Liver (tissue), 9 donors: Measurements from ENCODE around the gene C16orf89. TPM values are rescaled to one million over a fixed set of nuclear protein-coding genes. Genes with fewer than 3 reads are reported as not detected.

Source experiments
- DNase-seq: peaks from one replicate; pipeline ENCODE4 v3.0.0-alpha.2; 2017; ENCODE audit warnings: low spot score
- H3K27ac ChIP-seq, 2 donors: one replicate each; pipeline ENCODE4 v1.7.0; 2013; ENCODE audit warnings: inconsistent platforms in 2 of 2, low read length in 2 of 2, control low read depth in 1 of 2, low read depth in 1 of 2, mild to moderate bottlenecking in 1 of 2
- H3K27me3 ChIP-seq, 4 donors: one replicate each; pipeline versions ENCODE4 v1.6.1 to v1.7.0; 2013; ENCODE audit warnings: low read length in 3 of 4, inconsistent platforms in 1 of 4, mild to moderate bottlenecking in 1 of 4, moderate library complexity in 1 of 4; ENCODE audit not compliant: control insufficient read depth in 4 of 4, insufficient read depth in 4 of 4
- H3K36me3 ChIP-seq, 4 donors: one replicate each; pipeline versions ENCODE4 v1.6.1 to v1.7.0; 2013; ENCODE audit warnings: low read length in 3 of 4, mild to moderate bottlenecking in 3 of 4, low read depth in 1 of 4, moderate library complexity in 1 of 4; ENCODE audit not compliant: control insufficient read depth in 4 of 4, insufficient read depth in 3 of 4
- H3K4me1 ChIP-seq, 4 donors: one replicate each; pipeline versions ENCODE4 v1.6.1 to v1.7.0; 2013; ENCODE audit warnings: low read length in 3 of 4, mild to moderate bottlenecking in 3 of 4, moderate library complexity in 1 of 4; ENCODE audit not compliant: control insufficient read depth in 4 of 4, insufficient read depth in 4 of 4
- H3K4me3 ChIP-seq, 3 donors: one replicate each; pipeline versions ENCODE4 v1.6.1 to v1.7.0; 2013; ENCODE audit warnings: low read length in 3 of 3, control low read depth in 1 of 3, low read depth in 1 of 3, mild to moderate bottlenecking in 1 of 3
- H3K9ac ChIP-seq, 2 donors: one replicate each; pipeline ENCODE4 v1.7.0; 2013; ENCODE audit warnings: low read length in 2 of 2, mild to moderate bottlenecking in 2 of 2, moderate library complexity in 2 of 2, control low read depth in 1 of 2, low read depth in 1 of 2
- H3K9me3 ChIP-seq, 4 donors: one replicate each; pipeline versions ENCODE4 v1.6.1 to v1.7.0; 2013; ENCODE audit warnings: low read length in 3 of 4; ENCODE audit not compliant: control insufficient read depth in 4 of 4
- EGR1 ChIP-seq, 2 donors: IDR thresholded peaks; 2 replicates each; pipeline ENCODE4 v1.6.1; 2016 to 2018; ENCODE audit warnings: antibody characterized with exemption in 2 of 2, low read depth in 2 of 2
- FOXA1 ChIP-seq: IDR thresholded peaks from 2 replicates; pipeline ENCODE4 v1.6.1; 2016; ENCODE audit warnings: antibody characterized with exemption
- FOXA2 ChIP-seq: IDR thresholded peaks from 2 replicates; pipeline ENCODE4 v1.6.1; 2016; ENCODE audit warnings: antibody characterized with exemption
- GABPA ChIP-seq, 2 donors: IDR thresholded peaks in 1 of 2; conservative IDR thresholded peaks in 1 of 2; 2 replicates each; pipeline ENCODE4 v1.6.1; 2016; ENCODE audit warnings: antibody characterized with exemption in 2 of 2, mild to moderate bottlenecking in 1 of 2, moderate library complexity in 1 of 2
- HNF4G ChIP-seq: IDR thresholded peaks from 2 replicates; pipeline ENCODE4 v1.6.1; 2016; ENCODE audit warnings: antibody characterized with exemption
- JUND ChIP-seq, 2 donors: IDR thresholded peaks; 2 replicates each; pipeline ENCODE4 v1.6.1; 2016; ENCODE audit warnings: antibody characterized with exemption in 2 of 2
- NR2F2 ChIP-seq: IDR thresholded peaks from 2 replicates; pipeline ENCODE4 v1.6.1; 2016; ENCODE audit warnings: antibody characterized with exemption
- RAD21 ChIP-seq, 2 donors: IDR thresholded peaks; 2 replicates each; pipeline ENCODE4 v1.6.1; 2016; ENCODE audit warnings: antibody characterized with exemption in 2 of 2, mild to moderate bottlenecking in 2 of 2
- RXRA ChIP-seq, 2 donors: IDR thresholded peaks; 2 replicates each; pipeline ENCODE4 v1.6.1; 2017 to 2018; ENCODE audit warnings: antibody characterized with exemption in 2 of 2, mild to moderate bottlenecking in 1 of 2
- TAF1 ChIP-seq: conservative IDR thresholded peaks from 2 replicates; pipeline ENCODE4 v1.6.1; 2016; ENCODE audit warnings: antibody characterized with exemption, mild to moderate bottlenecking
- WGBS: extraction: QIAGEN DNeasy Blood & Tissue Kit; methylation state at CpG from one replicate; pipeline ENCODE4 v1.1.7; 2013; 5-methylcytosine and 5-hydroxymethylcytosine counted together
- polyA plus RNA-seq, 2 donors: library from polyadenylated mRNA; stranded (reverse) in 1 of 2; unstranded in 1 of 2; fragments of 200-250 nt in 1 of 2; fragments of >200 nt in 1 of 2; fragmentation: Nextera tagmentation in 1 of 2; extraction: Ambion mirVana in 1 of 2; gene quantifications; one replicate each; pipeline versions ENCODE4 v1.2.1 to v1.2.3, GENCODE V29; 2013 to 2015
- total RNA-seq, 2 donors: library from RNA; depleted of rRNA; stranded (reverse); fragments of >200 nt; gene quantifications; one replicate each; pipeline ENCODE4 v1.2.3, GENCODE V29; 2014
- TF ChIP-seq, protein P1 (sequence below): IDR thresholded peaks from 2 replicates; pipeline ENCODE4 v1.6.1; 2016; ENCODE audit warnings: antibody characterized with exemption
- TF ChIP-seq, protein P2 (sequence below): IDR thresholded peaks from 2 replicates; pipeline ENCODE4 v1.6.1; 2016; ENCODE audit warnings: antibody characterized with exemption
- TF ChIP-seq, protein P3 (sequence below): IDR thresholded peaks from 2 replicates; pipeline ENCODE4 v1.6.1; 2016; ENCODE audit warnings: antibody characterized with exemption
- TF ChIP-seq, protein P4 (sequence below): fragments of 150-350 bp; IDR thresholded peaks from 2 replicates; pipeline ENCODE4 v1.5.1; 2017; ENCODE audit warnings: improper control_type of control experiment, low read depth, low read length; ENCODE audit not compliant: missing input control
- donor health status: healthy.
- donor health status: healthy.
- donor health status: healthy.
- donor health status: healthy.
- donor health status: healthy.

C16orf89 gene
- total and polyA plus RNA-seq, 4 donors = 0.25 to 0.61 TPM; not detected in 2

DNA sequence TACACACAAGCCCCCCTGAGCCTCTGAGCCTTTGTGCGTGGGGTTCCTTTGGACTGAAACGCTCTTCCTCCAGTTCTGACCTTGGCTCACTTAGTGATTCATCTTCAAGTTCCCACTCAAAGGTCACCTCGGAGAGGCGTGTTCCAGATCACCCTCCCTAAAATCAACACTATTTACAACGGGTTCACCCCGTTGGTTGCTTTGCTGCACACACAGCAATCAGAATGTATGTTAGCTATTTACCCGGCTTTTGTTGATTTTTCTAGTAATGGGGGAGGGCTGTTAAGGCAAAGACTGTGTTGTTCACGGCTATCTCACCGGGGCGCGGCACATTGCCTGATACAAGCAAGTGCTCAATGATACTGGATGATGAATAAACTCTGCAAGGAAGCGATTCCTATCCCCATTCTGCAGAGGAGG, 33.0 kb downstream of the C16orf89 start (continued):
- TF ChIP-seq, protein P1, sequence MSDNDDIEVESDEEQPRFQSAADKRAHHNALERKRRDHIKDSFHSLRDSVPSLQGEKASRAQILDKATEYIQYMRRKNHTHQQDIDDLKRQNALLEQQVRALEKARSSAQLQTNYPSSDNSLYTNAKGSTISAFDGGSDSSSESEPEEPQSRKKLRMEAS = no peak
- TF ChIP-seq, protein P2, sequence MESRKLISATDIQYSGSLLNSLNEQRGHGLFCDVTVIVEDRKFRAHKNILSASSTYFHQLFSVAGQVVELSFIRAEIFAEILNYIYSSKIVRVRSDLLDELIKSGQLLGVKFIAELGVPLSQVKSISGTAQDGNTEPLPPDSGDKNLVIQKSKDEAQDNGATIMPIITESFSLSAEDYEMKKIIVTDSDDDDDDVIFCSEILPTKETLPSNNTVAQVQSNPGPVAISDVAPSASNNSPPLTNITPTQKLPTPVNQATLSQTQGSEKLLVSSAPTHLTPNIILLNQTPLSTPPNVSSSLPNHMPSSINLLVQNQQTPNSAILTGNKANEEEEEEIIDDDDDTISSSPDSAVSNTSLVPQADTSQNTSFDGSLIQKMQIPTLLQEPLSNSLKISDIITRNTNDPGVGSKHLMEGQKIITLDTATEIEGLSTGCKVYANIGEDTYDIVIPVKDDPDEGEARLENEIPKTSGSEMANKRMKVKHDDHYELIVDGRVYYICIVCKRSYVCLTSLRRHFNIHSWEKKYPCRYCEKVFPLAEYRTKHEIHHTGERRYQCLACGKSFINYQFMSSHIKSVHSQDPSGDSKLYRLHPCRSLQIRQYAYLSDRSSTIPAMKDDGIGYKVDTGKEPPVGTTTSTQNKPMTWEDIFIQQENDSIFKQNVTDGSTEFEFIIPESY = no peak

DNA sequence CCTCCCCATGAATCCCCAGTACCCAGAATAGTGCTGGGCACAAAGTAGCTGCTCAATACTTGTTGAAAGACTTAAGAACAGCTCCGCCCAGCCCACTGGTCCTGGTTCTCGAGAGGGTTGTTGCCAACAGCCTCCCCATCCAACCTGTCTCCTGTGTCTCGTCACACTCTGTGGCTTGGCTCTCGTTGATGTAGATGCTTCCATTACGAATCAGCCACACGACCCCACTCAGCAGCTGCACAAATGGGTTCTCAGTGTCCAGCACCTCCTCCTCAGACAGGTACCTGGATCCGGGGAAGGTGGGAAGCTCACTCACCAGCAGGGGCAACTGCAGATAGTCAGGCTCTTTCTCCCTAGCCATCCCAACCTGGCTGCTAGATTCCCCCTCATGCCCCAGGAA, 34.2 kb downstream of the C16orf89 start:
- Histone ChIP-seq H3K9ac (no peak overlapping the region), H3K9me3 (no peaks in the 10 kb centered on the region), H3K4me1 (peaks cover 3 to 18% (median 16%) of the 10 kb centered on the region in 4 donors), H3K36me3 (peaks cover 0 to 3% (median 2%) of the 10 kb centered on the region in 4 donors), H3K4me3 (no peak overlapping the region), H3K27ac (no peak overlapping the region), H3K27me3 (no peaks in the 10 kb centered on the region)
- TF ChIP-seq HNF4G = no peak
- TF ChIP-seq, protein P2 = no peak
- no peak for TF ChIP-seq EGR1 (IDR thresholded peaks at IDR 0.05; ENCODE audit: low read depth in 2 of 2)
- TF ChIP-seq, protein P3, sequence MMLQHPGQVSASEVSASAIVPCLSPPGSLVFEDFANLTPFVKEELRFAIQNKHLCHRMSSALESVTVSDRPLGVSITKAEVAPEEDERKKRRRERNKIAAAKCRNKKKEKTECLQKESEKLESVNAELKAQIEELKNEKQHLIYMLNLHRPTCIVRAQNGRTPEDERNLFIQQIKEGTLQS = no peak
- TF ChIP-seq FOXA2 = no peak
- TF ChIP-seq, protein P1 = no peak
- no peak for TF ChIP-seq NR2F2
- TF ChIP-seq JUND (IDR thresholded peaks at IDR 0.05) = no peak
- no peak for TF ChIP-seq GABPA (IDR thresholded peaks at IDR 0.05 in 1 of 2, conservative IDR thresholded peaks at IDR 0.05 in 1 of 2)
- TF ChIP-seq TAF1 = no peak
- TF ChIP-seq FOXA1 = no peak
- TF ChIP-seq, protein P4, sequence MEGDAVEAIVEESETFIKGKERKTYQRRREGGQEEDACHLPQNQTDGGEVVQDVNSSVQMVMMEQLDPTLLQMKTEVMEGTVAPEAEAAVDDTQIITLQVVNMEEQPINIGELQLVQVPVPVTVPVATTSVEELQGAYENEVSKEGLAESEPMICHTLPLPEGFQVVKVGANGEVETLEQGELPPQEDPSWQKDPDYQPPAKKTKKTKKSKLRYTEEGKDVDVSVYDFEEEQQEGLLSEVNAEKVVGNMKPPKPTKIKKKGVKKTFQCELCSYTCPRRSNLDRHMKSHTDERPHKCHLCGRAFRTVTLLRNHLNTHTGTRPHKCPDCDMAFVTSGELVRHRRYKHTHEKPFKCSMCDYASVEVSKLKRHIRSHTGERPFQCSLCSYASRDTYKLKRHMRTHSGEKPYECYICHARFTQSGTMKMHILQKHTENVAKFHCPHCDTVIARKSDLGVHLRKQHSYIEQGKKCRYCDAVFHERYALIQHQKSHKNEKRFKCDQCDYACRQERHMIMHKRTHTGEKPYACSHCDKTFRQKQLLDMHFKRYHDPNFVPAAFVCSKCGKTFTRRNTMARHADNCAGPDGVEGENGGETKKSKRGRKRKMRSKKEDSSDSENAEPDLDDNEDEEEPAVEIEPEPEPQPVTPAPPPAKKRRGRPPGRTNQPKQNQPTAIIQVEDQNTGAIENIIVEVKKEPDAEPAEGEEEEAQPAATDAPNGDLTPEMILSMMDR = no peak
- TF ChIP-seq RXRA (IDR thresholded peaks at IDR 0.05) = no peak
- WGBS = 94% methylated on average over 7 of the region's 7 CpGs
- DNase-seq = no peak

DNA sequence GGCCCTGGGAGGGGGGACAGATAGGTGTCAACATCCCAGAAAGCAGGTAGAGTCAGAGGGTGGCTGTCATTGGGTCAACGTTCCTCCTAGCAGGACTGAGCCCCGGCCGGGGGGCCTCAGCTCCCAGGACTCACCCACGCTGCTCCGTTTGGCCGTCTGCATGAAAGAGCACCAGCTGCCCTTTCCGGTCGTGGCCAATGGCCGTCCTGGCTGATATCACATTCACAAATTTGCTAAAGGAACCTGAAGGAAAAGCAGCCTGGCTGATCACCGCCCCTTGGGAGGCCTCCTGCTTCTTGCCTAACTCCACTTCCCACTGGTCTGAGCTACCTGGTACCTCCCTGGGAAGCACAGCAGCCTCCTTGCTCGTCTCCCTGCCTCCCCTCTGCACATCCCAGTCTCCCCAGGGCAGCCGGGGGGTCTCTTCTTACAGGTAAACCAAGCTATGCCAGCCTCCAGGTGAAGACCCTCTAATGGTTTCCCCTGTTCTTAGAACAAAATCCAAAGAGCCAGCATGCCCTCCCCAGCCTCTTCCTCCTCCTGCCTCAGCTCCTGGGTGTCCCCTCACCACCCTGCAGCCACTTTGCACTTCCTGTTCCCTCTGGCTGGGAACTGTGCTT, 35.4 kb downstream of the C16orf89 start:
- 89% methylated on average over 12 of the region's 12 CpGs for WGBS
- Histone ChIP-seq H3K4me1 (peaks cover 3 to 18% (median 16%) of the 10 kb centered on the region in 4 donors), H3K27ac (no peak overlapping the region), H3K9ac (no peak overlapping the region), H3K27me3 (no peaks in the 10 kb centered on the region), H3K4me3 (no peak overlapping the region), H3K9me3 (no peaks in the 10 kb centered on the region), H3K36me3 (peaks cover 0 to 6% (median 3%) of the 10 kb centered on the region in 4 donors)
- no peak for DNase-seq
- TF ChIP-seq HNF4G = no peak
- TF ChIP-seq FOXA2 = no peak
- TF ChIP-seq RAD21 (IDR thresholded peaks at IDR 0.05) = no peak
